ENCODE results near the gene GTF2I.

GRCh38 chr7:74623135-74623534 lies 34.4 kb upstream of the GTF2I start:
- TF ChIP-seq, protein P1, sequence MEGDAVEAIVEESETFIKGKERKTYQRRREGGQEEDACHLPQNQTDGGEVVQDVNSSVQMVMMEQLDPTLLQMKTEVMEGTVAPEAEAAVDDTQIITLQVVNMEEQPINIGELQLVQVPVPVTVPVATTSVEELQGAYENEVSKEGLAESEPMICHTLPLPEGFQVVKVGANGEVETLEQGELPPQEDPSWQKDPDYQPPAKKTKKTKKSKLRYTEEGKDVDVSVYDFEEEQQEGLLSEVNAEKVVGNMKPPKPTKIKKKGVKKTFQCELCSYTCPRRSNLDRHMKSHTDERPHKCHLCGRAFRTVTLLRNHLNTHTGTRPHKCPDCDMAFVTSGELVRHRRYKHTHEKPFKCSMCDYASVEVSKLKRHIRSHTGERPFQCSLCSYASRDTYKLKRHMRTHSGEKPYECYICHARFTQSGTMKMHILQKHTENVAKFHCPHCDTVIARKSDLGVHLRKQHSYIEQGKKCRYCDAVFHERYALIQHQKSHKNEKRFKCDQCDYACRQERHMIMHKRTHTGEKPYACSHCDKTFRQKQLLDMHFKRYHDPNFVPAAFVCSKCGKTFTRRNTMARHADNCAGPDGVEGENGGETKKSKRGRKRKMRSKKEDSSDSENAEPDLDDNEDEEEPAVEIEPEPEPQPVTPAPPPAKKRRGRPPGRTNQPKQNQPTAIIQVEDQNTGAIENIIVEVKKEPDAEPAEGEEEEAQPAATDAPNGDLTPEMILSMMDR (IDR thresholded peaks at IDR 0.05): no peak
- no peak for TF ChIP-seq POLR2A (IDR thresholded peaks at IDR 0.05)
